ENCODE measurements around the gene CCT8. TPM values are rescaled to one million over a fixed set of nuclear protein-coding genes. Genes with fewer than 3 reads are reported as not detected.

Gene CCT8
- total and polyA plus RNA-seq, 9 of the 15 experiments (the other 6 are each of a cell fraction or from before 2014, with no cell fraction given) = 451 to 1,153 (median 677) TPM

DNA sequence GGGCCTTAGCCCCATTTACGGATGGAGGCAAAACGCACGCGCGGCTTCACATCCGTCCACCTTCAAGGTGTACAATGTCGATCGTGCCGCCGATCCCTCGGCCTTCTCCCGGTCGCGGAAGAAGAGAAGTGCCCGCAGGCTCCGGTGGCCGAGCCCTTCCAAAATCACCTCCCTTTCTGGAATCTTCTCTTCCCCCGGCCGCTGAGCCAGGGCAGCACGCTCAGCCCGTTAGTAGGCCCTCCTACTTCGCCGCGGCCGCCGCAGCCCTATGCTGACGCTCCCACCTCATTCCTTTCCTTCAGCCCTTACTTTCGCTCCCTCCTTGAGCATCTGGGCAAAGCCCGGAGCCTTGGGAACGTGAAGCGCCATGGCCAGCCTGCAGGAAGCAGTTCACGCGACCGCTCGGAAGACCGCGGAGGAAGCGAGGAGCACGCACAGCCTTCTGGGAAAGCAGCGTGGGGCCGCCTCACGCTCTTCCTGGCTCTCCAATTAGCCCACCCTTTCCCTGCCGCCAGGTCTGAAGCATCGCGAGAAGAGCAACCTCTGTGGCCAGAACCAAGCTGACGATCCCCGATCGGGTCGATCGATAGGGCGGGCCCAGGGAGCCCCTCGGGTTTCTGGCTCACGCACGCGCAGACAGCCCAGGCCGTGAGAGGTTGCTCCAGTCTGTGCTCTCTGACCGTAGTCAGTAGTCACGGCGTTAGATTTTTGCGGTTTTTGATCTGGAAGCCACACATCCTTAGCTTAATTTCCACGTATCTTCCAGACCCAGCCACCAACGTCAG, at the start of gene CCT8 (continued):
- TF ChIP-seq MTA3 (IDR thresholded peaks at IDR 0.05; ENCODE audit: borderline replicate concordance) (peak; percentile 79; the same call in 1 of the 2 replicates), ETS1 (conservative IDR thresholded peaks at IDR 0.05; ENCODE audit: control insufficient read depth, low read depth, low read length) (peak; percentile 87; the same call in 1 of the 2 replicates), MEF2A (IDR thresholded peaks at IDR 0.05; ENCODE audit: control insufficient read depth, low read depth, low read length) (no peak), SIX5 (IDR thresholded peaks at IDR 0.05; ENCODE audit: borderline replicate concordance in 1 of 2, insufficient read depth in 1 of 2, low read depth in 1 of 2, low read length in 2 of 2) (peak in 1 of 2 experiments; percentile 41; a peak in 2 of 4 replicates), NELFE (IDR thresholded peaks at IDR 0.05; ENCODE audit: insufficient read depth, insufficient read length) (no peak), NCOA2 (IDR thresholded peaks at IDR 0.05; ENCODE audit: partially characterized antibody in 2 of 2) (no peak), RUNX1 (IDR thresholded peaks at IDR 0.05; ENCODE audit: low read depth) (no peak), NFYB (IDR thresholded peaks at IDR 0.05; ENCODE audit: extremely low read depth, insufficient read length) (no peak), TBL1XR1 (IDR thresholded peaks at IDR 0.05; ENCODE audit: low read length in 2 of 2) (peak in 1 of 2 experiments; percentile 24; a peak in 1 of 4 replicates), PHB2 (IDR thresholded peaks at IDR 0.05; ENCODE audit: low read depth) (no peak), GABPB1 (CRISPR knock-in tag; IDR thresholded peaks at IDR 0.05) (peak; percentile 66; the same call in 1 of the 2 replicates), ZFX (CRISPR knock-in tag; IDR thresholded peaks at IDR 0.05) (peak; percentile 94), ZNF232 (CRISPR knock-in tag; IDR thresholded peaks at IDR 0.05) (no peak), OTX1 (CRISPR knock-in tag; IDR thresholded peaks at IDR 0.05) (no peak), ELF1 (tag; IDR thresholded peaks at IDR 0.05) (peak; percentile 95), AFF1 (IDR thresholded peaks at IDR 0.05; ENCODE audit: low read depth in 1 of 2, partially characterized antibody in 2 of 2) (peak; percentile 16 to 80)
- TF ChIP-seq, protein P1, sequence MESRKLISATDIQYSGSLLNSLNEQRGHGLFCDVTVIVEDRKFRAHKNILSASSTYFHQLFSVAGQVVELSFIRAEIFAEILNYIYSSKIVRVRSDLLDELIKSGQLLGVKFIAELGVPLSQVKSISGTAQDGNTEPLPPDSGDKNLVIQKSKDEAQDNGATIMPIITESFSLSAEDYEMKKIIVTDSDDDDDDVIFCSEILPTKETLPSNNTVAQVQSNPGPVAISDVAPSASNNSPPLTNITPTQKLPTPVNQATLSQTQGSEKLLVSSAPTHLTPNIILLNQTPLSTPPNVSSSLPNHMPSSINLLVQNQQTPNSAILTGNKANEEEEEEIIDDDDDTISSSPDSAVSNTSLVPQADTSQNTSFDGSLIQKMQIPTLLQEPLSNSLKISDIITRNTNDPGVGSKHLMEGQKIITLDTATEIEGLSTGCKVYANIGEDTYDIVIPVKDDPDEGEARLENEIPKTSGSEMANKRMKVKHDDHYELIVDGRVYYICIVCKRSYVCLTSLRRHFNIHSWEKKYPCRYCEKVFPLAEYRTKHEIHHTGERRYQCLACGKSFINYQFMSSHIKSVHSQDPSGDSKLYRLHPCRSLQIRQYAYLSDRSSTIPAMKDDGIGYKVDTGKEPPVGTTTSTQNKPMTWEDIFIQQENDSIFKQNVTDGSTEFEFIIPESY (CRISPR knock-in tag; IDR thresholded peaks at IDR 0.05) = peak; percentile 37; the same call in 1 of the 2 replicates

All from K562 (cell line).